NT2/D1 (cell line): ENCODE measurements around the gene EDRF1.

ENCODE experiments used
- DNase-seq: peaks from one replicate; pipeline ENCODE4 v3.0.0-alpha.2; 2011; ENCODE audit warnings: low read depth, low spot score
- H3K27me3 ChIP-seq: 2 replicates; pipeline ENCODE4 v1.6.0; 2011; ENCODE audit warnings: mild to moderate bottlenecking; ENCODE audit not compliant: insufficient read length, insufficient read depth
- H3K36me3 ChIP-seq: 2 replicates; pipeline ENCODE4 v1.6.1; 2011; ENCODE audit warnings: mild to moderate bottlenecking, low read length, mixed read lengths; ENCODE audit not compliant: insufficient read depth, insufficient read length
- H3K4me1 ChIP-seq: 2 replicates; pipeline ENCODE4 v1.5.1; 2011; ENCODE audit not compliant: insufficient read depth, insufficient read length
- H3K4me3 ChIP-seq: 2 replicates; pipeline ENCODE4 v1.5.1; 2011; ENCODE audit warnings: low read depth; ENCODE audit not compliant: insufficient read length
- H3K9ac ChIP-seq: 2 replicates; pipeline ENCODE4 v1.6.0; 2011; ENCODE audit warnings: low read depth; ENCODE audit not compliant: insufficient read length
- H3K9me3 ChIP-seq: 2 replicates; pipeline ENCODE4 v1.5.1; 2011; ENCODE audit warnings: mild to moderate bottlenecking, low read length; ENCODE audit not compliant: insufficient read depth
- SUZ12 ChIP-seq: IDR thresholded peaks from 2 replicates; pipeline ENCODE4 v1.6.1; 2011; ENCODE audit not compliant: insufficient read length, insufficient read depth; ENCODE audit errors: extremely low read depth
- YY1 ChIP-seq: IDR thresholded peaks from 2 replicates; pipeline ENCODE4 v1.6.1; 2011; ENCODE audit not compliant: insufficient read length, insufficient read depth
- ZNF274 ChIP-seq: IDR thresholded peaks from 2 replicates; pipeline ENCODE4 v1.6.1; 2011; ENCODE audit warnings: mild to moderate bottlenecking, low read depth, low read length

Gene EDRF1

DNA sequence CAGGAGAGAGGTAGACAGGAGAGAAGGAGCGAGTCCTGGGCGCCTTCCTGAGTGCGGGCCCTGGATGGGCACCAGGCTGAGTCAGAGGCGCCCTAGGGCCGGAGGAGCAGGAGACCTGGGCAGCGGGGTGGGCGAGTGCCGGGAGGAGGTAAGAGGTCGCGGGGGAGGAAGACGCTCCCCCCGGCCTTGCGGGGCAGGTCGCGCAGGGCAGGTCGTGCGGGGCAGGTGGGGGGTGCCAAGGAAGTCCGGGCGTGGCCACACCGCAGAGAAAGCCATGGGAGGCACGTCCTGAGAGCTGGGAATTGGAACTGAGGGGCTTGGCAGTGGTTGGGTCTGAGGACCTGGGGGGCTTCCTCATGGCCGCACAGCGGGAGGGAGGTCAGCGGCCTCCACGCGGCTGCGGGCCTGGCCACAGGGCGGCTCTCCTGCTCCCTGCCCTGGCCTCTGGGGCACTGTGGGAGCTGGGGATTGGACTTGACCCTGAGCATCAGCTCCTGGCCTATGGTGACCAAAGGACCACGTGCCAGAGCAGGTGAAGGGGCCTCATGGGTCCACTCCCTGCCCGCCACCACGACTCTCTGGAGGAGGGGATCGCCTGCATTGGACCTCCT, 55.2 kb downstream of the EDRF1 start:
- no peak for TF ChIP-seq YY1
- TF ChIP-seq SUZ12, result no peak
- no peak for TF ChIP-seq ZNF274
- no peak overlapping the region for H3K9ac ChIP-seq
- no peak overlapping the region for H3K4me3 ChIP-seq
- H3K9me3 ChIP-seq, result no peaks in the 10 kb centered on the region
- H3K27me3 ChIP-seq, result no peaks in the 10 kb centered on the region
- DNase-seq, result no peak
- no peaks in the 10 kb centered on the region for H3K4me1 ChIP-seq
- H3K36me3 ChIP-seq, result no peaks in the 10 kb centered on the region

GRCh38 chr10:125775491-125776106, 56.1 kb downstream of the EDRF1 start, which contains the start of gene MMP21:
MMP21 (minus strand) TSS chr10:125775821; CDS start chr10:125775821, 0 bp downstream.
- no peaks in the 10 kb centered on the region for H3K36me3 ChIP-seq
- no peak within 1 kb of the TSS for H3K9ac ChIP-seq
- no peaks in the 10 kb centered on the region for H3K27me3 ChIP-seq
- TF ChIP-seq SUZ12 (no peak), ZNF274 (no peak), YY1 (no peak)
- no peak for DNase-seq
- H3K9me3 ChIP-seq, result no peaks in the 10 kb centered on the region
- H3K4me3 ChIP-seq, result no peak within 1 kb of the TSS
- H3K4me1 ChIP-seq, result no peaks in the 10 kb centered on the region

DNA sequence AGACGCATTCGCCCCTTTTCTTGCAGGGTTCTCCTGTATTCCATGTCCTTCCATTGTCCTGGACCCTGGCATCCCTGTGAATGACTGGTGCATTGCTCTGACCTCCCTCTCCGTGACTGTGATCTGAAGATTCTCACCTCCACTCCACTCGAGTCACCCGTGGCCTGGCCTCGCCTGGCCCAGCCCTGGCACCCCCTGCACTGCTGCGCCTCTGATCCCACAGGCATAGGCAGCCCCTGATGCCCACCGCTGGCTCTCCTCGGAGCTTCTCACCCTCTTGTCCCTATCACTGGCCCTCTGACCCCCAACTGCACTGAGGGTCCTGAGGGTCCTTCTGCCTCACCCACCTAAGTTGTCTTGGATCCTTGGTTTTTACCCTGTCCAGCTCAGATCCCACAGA, 58.3 kb downstream of the EDRF1 start:
- Histone ChIP-seq H3K36me3 (no peaks in the 10 kb centered on the region), H3K9me3 (no peaks in the 10 kb centered on the region), H3K4me1 (peaks cover 2% of the 10 kb centered on the region), H3K9ac (no peak overlapping the region), H3K27me3 (no peaks in the 10 kb centered on the region), H3K4me3 (no peak overlapping the region)
- TF ChIP-seq SUZ12 (no peak), YY1 (no peak), ZNF274 (no peak)
- DNase-seq, result no peak

DNA sequence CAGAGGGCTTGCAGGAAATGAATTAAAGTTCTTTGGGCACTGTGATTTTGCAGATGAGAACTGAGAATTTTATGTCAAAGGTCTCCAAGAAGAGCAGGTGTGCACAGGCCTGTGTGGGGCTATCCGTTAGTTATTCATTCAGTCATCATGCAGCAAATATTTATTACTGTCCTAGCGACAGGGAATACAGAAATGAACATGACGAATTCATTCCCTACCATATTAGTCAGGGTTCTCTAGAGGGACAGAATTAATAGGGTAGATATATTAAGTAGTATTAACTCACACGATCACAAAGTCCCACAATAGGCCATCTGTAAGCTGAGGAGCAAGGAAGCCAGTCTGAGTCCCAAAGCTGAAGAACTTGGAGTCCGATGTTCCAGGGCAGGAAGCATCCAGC, 59.0 kb downstream of the EDRF1 start:
- Histone ChIP-seq H3K27me3 (no peaks in the 10 kb centered on the region), H3K36me3 (no peaks in the 10 kb centered on the region), H3K9ac (no peak overlapping the region), H3K4me1 (peaks cover 2% of the 10 kb centered on the region), H3K9me3 (no peaks in the 10 kb centered on the region), H3K4me3 (no peak overlapping the region)
- no peak for TF ChIP-seq ZNF274
- no peak for TF ChIP-seq SUZ12
- no peak for TF ChIP-seq YY1
- no peak for DNase-seq

DNA sequence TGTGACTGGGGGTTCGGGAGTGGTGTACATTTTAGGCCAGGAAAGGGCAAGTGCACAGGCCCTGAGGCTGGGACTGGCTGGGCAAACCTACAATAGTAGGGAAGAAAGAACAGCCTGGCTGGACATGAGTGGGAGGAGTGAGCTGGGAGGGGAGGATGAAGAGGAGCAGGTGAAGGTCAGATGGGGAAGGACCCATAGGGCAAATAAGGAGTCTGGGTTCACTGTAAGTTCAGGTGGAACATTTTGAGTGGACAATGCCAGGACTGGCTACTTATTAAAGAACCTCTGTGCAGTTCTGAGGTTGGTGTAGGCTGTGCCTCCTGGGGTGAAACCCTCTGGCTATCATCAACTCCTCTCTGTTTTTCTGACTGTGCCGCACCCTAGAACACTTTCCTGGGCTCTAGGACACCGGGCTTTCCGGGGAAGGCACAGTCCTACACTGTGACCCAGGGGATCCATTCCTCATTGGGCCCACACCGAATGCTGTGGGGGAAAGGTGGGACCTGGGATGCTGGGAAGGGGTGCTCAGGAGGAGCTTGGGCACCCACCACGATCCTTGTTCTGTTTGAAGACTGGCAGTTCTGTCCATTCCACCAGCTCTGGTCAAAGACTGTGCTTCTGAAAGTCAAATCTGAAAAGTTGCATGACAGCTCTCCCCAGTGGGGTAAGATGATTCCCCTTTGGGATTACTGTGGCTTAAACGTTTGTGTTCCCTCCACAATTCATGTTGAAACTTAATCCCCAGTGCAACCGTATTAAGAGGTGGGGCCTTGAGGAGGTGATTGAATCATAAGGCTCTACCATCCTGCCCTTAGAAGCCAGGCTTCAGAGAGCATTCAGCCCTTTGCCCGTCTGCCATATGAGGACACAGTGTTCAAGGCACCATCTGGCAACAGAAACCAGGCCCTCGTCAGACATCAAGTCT, 60.2 kb downstream of the EDRF1 start:
- H3K4me3 ChIP-seq, result no peak overlapping the region
- H3K27me3 ChIP-seq, result no peaks in the 10 kb centered on the region
- no peak for TF ChIP-seq ZNF274
- no peak for TF ChIP-seq YY1
- no peak for TF ChIP-seq SUZ12

GRCh38 chr10:125781374-125781773, 61.9 kb downstream of the EDRF1 start:
- H3K4me3 ChIP-seq, result no peak overlapping the region
- no peaks in the 10 kb centered on the region for H3K27me3 ChIP-seq
- no peak for DNase-seq
- H3K9ac ChIP-seq, result no peak overlapping the region
- H3K9me3 ChIP-seq, result no peaks in the 10 kb centered on the region
- no peaks in the 10 kb centered on the region for H3K36me3 ChIP-seq
- TF ChIP-seq SUZ12 (no peak), ZNF274 (no peak), YY1 (no peak)
- H3K4me1 ChIP-seq, result peaks cover 2% of the 10 kb centered on the region

More for the DNA sequence above, 60.2 kb downstream of the EDRF1 start:
- Histone ChIP-seq H3K36me3 (no peaks in the 10 kb centered on the region), H3K4me1 (peaks cover 2% of the 10 kb centered on the region), H3K9ac (no peak overlapping the region), H3K9me3 (no peaks in the 10 kb centered on the region)
- DNase-seq, result no peak

DNA sequence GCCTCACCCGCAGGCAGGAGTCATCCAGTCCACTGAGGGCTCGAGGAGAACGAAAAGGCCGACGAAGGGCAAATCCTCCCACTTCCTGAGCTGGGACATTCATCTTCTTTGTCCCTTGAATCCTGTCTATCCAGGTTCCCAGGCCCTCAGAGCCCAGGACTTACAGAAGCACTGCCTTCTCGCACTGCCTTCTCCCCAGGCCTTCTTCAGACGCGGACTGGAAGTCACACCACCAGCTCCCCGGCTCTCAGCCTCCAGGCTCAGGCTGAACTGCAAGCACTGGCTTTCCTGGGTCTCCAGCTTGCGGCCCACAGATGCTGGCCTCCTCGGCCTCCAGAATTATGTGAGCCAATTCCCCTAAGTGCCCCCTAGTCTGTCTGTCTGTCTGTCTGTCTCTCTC, 62.5 kb downstream of the EDRF1 start:
- DNase-seq, result no peak
- TF ChIP-seq ZNF274 (no peak), SUZ12 (no peak), YY1 (no peak)
- Histone ChIP-seq H3K9me3 (no peaks in the 10 kb centered on the region), H3K4me1 (peaks cover 2% of the 10 kb centered on the region), H3K36me3 (no peaks in the 10 kb centered on the region), H3K27me3 (no peaks in the 10 kb centered on the region), H3K9ac (no peak overlapping the region), H3K4me3 (no peak overlapping the region)
